ENCODE data around the gene MTF1. TPM values are rescaled to one million over a fixed set of nuclear protein-coding genes. Genes with fewer than 3 reads are reported as not detected.

The MTF1 gene
- total and polyA plus RNA-seq, 2 donors (not counting 1 experiment from before 2014, with no cell fraction given), result 4.5 to 8.4 TPM

DNA sequence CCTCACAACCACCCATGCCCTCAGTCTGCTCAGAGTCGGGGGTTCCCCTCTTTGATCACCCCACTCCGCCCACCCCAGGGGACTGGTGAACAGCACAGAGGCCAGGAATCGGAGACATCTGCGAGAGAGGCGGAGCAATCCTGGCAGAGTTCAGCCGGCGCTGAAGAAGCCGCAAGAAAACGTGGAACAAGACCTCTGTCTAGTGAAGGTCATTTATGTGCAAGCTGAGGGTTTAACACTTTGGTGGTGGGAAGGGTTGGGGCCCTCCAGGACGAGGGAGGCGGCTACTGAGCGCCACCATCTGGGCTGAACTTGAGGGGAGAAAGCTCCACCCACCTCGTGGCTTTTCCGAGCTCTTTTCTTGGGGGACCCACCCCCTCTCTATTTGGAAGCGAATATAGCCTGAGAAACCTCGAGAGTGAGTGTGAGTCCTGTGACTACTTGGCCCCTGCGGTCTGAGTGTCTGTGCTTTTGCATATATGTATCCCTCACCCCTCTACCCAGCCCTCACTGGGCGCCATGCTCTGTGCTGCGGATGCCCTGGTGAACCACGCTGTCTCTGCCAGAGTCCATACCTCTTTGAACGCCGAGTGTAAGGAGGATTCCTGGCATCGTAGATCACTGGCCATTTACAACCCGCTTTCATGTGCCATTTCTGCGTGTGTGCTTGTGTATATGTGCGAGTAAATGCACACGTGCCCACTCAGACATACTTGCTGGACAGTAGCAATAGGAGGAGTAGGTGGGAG lies 93.3 kb downstream of the MTF1 start:
- Histone ChIP-seq H3K4me1 (ENCODE audit: control insufficient read depth, extremely low read depth, insufficient read depth, low read length) (no peaks in the 10 kb centered on the region), H2AFZ (ENCODE audit: low read length) (no peak overlapping the region), H3K36me3 (ENCODE audit: control insufficient read depth, insufficient read depth, low read length) (no peaks in the 10 kb centered on the region), H3K79me2 (ENCODE audit: control insufficient read depth, insufficient read depth, low read length) (no peaks in the 10 kb centered on the region), H3K9ac (ENCODE audit: insufficient read depth, low read length) (no peak overlapping the region), H3K9me3 (ENCODE audit: control insufficient read depth, insufficient read depth, low read depth, low read length) (no peaks in the 10 kb centered on the region), H3K4me3 (replicated peaks in 1 of 4; ENCODE audit: control extremely low read depth in 1 of 4, insufficient read depth in 1 of 4, low read depth in 3 of 4, low read length in 4 of 4) (no peak overlapping the region), H3K27me3 (ENCODE audit: control insufficient read depth, insufficient read depth, low read length) (peaks cover 21% of the 10 kb centered on the region), H3K27ac (ENCODE audit: insufficient read depth, low read length) (no peak overlapping the region), H3K4me2 (ENCODE audit: extremely low read depth, insufficient read depth, low read length) (no peak overlapping the region), H4K20me1 (ENCODE audit: control insufficient read depth, extremely low read depth, insufficient read depth, low read length) (no peaks in the 10 kb centered on the region)
- TF ChIP-seq EZH2 (IDR thresholded peaks at IDR 0.05; ENCODE audit: low read length, missing control alignments), result no peak
- TF ChIP-seq, protein P1, sequence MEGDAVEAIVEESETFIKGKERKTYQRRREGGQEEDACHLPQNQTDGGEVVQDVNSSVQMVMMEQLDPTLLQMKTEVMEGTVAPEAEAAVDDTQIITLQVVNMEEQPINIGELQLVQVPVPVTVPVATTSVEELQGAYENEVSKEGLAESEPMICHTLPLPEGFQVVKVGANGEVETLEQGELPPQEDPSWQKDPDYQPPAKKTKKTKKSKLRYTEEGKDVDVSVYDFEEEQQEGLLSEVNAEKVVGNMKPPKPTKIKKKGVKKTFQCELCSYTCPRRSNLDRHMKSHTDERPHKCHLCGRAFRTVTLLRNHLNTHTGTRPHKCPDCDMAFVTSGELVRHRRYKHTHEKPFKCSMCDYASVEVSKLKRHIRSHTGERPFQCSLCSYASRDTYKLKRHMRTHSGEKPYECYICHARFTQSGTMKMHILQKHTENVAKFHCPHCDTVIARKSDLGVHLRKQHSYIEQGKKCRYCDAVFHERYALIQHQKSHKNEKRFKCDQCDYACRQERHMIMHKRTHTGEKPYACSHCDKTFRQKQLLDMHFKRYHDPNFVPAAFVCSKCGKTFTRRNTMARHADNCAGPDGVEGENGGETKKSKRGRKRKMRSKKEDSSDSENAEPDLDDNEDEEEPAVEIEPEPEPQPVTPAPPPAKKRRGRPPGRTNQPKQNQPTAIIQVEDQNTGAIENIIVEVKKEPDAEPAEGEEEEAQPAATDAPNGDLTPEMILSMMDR (conservative IDR thresholded peaks at IDR 0.05 in 1 of 2, IDR thresholded peaks at IDR 0.05 in 1 of 2; ENCODE audit: low read depth in 1 of 2, low read length in 2 of 2), result no peak
- no peak for DNase-seq (ENCODE audit: low read depth in 2 of 2)

DNA sequence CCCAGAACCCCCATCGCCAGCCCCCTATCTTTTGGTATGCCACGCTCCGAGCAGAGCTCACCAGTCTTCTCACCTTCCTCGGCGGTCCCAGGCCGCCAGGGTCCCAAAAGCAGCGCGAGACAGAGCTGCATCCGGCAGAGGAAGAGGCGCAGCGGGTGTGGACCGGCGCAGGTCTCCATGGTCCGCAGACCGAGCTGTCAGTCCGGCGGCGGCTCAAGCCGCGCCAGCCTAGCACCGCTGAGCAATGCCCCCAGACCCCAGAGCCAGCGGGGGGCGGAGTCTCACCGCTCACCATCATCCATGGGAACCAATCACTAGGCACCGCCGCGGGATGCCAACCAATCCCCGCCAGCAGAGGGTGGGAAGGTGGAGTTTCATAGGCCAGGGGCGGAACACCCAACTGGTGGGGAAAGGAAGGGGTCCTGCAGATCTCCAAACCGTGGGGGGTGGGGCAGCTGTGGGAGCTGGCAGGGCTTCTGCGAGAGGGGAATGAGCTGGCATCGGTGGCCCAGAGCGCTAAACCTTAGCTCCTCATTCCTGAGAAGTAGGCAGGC lies 94.4 kb downstream of the MTF1 start, which contains the start of gene EPHA10:
TSS of gene EPHA10 (minus strand) at position 233 of the 554 bp plus-strand sequence. CDS start at position 179, 54 bp downstream.
- Histone ChIP-seq H3K9me3 (ENCODE audit: control insufficient read depth, insufficient read depth, low read depth, low read length) (no peaks in the 10 kb centered on the region), H2AFZ (ENCODE audit: low read length) (no peak within 1 kb of the TSS), H3K4me2 (ENCODE audit: extremely low read depth, insufficient read depth, low read length) (no peak within 1 kb of the TSS), H3K36me3 (ENCODE audit: control insufficient read depth, insufficient read depth, low read length) (no peaks in the 10 kb centered on the region), H3K27me3 (ENCODE audit: control insufficient read depth, insufficient read depth, low read length) (peaks cover 21% of the 10 kb centered on the region), H3K9ac (ENCODE audit: insufficient read depth, low read length) (no peak within 1 kb of the TSS), H3K4me1 (ENCODE audit: control insufficient read depth, extremely low read depth, insufficient read depth, low read length) (no peaks in the 10 kb centered on the region), H3K79me2 (ENCODE audit: control insufficient read depth, insufficient read depth, low read length) (no peaks in the 10 kb centered on the region), H3K4me3 (replicated peaks in 1 of 4; ENCODE audit: control extremely low read depth in 1 of 4, insufficient read depth in 1 of 4, low read depth in 3 of 4, low read length in 4 of 4) (no peak within 1 kb of the TSS), H4K20me1 (ENCODE audit: control insufficient read depth, extremely low read depth, insufficient read depth, low read length) (no peaks in the 10 kb centered on the region), H3K27ac (ENCODE audit: insufficient read depth, low read length) (no peak within 1 kb of the TSS)
- no peak for TF ChIP-seq EZH2 (IDR thresholded peaks at IDR 0.05; ENCODE audit: low read length, missing control alignments)
- TF ChIP-seq, protein P1 (conservative IDR thresholded peaks at IDR 0.05 in 1 of 2, IDR thresholded peaks at IDR 0.05 in 1 of 2; ENCODE audit: low read depth in 1 of 2, low read length in 2 of 2), result no peak
- DNase-seq (ENCODE audit: low read depth in 2 of 2), result no peak

DNA sequence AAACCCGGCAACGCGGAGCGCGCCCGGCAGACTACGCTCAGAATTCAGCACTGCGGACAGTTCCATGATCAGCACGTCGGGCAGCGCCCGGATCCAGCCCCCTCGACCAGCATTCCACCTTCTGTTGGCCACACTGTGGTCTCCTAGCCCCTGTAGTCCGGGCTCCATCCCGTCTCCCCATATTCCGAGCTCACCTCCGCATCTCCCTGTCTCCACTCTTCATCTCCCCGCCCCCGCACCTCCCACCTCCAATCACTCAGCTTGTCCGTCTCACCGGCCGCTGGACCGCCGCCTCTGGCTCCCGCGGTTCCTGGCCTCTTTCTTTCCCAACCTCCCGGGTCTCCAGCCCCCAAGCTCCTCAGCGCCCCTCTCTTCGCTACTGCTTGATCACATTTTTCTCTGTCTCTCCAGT lies 95.0 kb downstream of the MTF1 start:
- Histone ChIP-seq H3K9me3 (ENCODE audit: control insufficient read depth, insufficient read depth, low read depth, low read length) (no peaks in the 10 kb centered on the region), H3K9ac (ENCODE audit: insufficient read depth, low read length) (no peak overlapping the region), H4K20me1 (ENCODE audit: control insufficient read depth, extremely low read depth, insufficient read depth, low read length) (no peaks in the 10 kb centered on the region), H3K79me2 (ENCODE audit: control insufficient read depth, insufficient read depth, low read length) (no peaks in the 10 kb centered on the region), H3K27me3 (ENCODE audit: control insufficient read depth, insufficient read depth, low read length) (peaks cover 21% of the 10 kb centered on the region), H3K4me1 (ENCODE audit: control insufficient read depth, extremely low read depth, insufficient read depth, low read length) (no peaks in the 10 kb centered on the region), H3K4me3 (replicated peaks in 1 of 4; ENCODE audit: control extremely low read depth in 1 of 4, insufficient read depth in 1 of 4, low read depth in 3 of 4, low read length in 4 of 4) (no peak overlapping the region), H3K4me2 (ENCODE audit: extremely low read depth, insufficient read depth, low read length) (no peak overlapping the region), H3K27ac (ENCODE audit: insufficient read depth, low read length) (no peak overlapping the region), H3K36me3 (ENCODE audit: control insufficient read depth, insufficient read depth, low read length) (no peaks in the 10 kb centered on the region), H2AFZ (ENCODE audit: low read length) (no peak overlapping the region)
- DNase-seq (ENCODE audit: low read depth in 2 of 2), result peak; percentile 30 to 39
- TF ChIP-seq EZH2 (IDR thresholded peaks at IDR 0.05; ENCODE audit: low read length, missing control alignments), result peak; percentile 45
- TF ChIP-seq, protein P1 (conservative IDR thresholded peaks at IDR 0.05 in 1 of 2, IDR thresholded peaks at IDR 0.05 in 1 of 2; ENCODE audit: low read depth in 1 of 2, low read length in 2 of 2), result no peak

All from fibroblast of lung (primary cell).